ENCODE results near the gene UBE2F.

GRCh38 chr2:237919593-237919992 is 47.2 kb upstream of the UBE2F start:
- no peak for TF ChIP-seq POLR2A (IDR thresholded peaks at IDR 0.05)
- TF ChIP-seq CTCF (IDR thresholded peaks at IDR 0.05): no peak

Data from uterus (tissue), 2 donors.